ENCODE measurements around the gene GLI1.
"Not testable (repeated sequence)": the region's sequence is repeated elsewhere in the genome, so short reads cannot be mapped to it uniquely, and the experiment has no call there.

GLI1 gene

DNA sequence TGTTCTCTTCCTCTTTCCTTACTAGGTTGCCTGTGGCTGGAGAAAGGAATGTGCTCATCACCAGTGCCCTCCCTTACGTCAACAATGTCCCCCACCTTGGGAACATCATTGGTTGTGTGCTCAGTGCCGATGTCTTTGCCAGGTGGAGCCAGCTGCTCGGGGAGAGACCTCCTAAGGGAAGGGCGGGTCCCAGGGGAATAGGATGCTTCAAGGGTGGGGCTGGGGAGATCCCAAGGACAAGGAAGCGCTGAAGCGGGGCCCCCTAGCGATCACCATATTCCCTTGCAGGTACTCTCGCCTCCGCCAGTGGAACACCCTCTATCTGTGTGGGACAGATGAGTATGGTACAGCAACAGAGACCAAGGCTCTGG lies 38.5 kb downstream of the GLI1 start:
- no peak for DNase-seq (ENCODE audit: low read depth)

DNA sequence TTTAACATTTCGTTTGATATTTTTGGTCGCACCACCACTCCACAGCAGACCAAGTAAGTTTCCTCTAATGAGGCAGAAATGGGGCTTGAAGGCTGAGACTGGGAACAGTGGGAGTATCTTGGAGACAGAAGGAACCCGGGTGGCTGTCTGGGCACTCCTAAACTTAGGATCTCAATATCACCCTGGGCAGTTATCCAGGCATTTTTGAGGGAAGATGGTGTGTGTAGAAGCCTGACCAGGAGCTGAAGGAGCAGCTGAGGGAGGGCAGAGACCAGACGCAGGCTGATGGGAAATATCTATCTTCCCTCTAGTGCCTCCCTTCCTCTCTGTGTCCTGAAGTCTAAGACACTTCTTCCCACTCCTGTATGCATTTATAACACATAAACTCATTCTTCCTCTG lies 39.0 kb downstream of the GLI1 start:
- DNase-seq (ENCODE audit: low read depth), result no peak

DNA sequence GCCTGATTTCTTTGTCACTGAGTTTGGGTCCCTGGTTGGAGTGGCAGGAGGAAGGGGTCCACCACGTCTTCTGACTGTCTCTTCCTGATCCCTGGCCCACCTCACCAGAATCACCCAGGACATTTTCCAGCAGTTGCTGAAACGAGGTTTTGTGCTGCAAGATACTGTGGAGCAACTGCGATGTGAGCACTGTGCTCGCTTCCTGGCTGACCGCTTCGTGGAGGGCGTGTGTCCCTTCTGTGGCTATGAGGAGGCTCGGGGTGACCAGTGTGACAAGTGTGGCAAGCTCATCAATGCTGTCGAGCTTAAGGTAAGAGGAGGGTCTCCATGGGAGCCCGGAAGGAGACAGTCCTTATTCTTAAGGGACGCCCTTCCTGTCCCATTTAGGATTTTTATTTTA lies 40.6 kb downstream of the GLI1 start:
- DNase-seq (ENCODE audit: low read depth), result no peak

DNA sequence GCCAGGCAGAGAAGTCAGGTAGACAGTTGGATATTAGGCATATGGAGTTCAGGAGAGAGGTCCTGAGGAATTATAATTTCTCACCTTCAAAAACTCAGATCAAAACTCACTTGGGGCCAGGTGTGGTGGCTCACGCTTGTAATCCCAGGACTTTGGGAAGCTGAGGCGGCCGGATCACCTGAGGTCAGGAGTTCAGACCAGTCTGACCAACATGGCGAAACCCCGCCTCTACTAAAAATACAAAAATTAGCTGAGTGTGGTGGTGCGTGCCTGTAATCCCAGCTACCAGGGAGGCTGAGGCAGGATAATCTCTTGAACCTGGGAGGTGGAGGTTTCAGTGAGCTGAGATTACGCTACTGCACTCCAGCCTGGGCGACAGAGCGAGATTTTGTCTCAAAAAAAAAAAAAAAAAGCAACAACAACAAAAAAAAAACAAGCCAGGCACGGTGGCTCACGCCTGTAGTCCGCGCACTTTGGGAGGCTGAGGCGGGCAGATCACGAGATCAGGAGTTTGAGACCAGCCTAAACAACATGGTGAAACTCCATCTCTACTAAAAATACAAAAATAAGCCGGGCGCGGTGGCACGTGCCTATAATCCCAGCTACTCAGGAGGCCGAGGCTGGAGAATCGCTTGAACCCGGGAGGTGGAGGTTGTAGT lies 42.9 kb downstream of the GLI1 start:
- not testable (repeated sequence) for DNase-seq (ENCODE audit: low read depth)

DNA sequence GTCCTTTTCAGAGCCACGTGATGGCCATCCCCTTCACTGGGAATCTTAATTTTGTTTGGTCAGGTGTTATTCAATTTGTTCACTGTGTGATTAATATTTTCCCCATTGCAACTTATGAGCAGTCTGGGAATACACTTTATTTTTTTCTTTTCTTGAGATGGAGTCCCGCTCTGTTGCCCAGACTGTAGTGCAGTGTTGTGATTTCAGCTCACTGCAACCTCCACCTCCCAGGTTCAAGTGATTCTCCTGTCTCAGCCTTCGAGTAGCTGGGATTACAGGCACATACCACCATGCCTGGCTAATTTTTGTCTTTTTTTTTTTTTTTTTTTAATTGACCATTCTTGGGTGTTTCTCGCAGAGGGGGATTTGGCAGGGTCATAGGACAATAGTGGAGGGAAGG lies 47.0 kb downstream of the GLI1 start:
- DNase-seq (ENCODE audit: low read depth), result not testable (repeated sequence)

DNA sequence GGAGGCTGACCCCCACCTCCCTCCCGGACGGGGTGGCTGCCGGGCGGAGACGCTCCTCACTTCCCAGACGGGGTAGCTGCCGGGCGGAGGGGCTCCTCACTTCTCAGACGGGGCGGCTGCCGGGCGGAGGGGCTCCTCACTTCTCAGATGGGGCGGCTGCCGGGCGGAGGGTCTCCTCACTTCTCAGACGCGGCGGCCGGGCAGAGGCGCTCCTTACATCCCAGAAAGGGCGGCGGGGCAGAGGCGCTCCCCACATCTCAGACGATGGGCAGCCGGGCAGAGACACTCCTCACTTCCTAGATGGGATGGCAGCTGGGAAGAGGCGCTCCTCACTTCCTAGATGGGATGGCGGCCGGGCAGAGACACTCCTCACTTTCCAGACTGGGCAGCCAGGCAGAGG lies 48.2 kb downstream of the GLI1 start:
- not testable (repeated sequence) for DNase-seq (ENCODE audit: low read depth)

DNA sequence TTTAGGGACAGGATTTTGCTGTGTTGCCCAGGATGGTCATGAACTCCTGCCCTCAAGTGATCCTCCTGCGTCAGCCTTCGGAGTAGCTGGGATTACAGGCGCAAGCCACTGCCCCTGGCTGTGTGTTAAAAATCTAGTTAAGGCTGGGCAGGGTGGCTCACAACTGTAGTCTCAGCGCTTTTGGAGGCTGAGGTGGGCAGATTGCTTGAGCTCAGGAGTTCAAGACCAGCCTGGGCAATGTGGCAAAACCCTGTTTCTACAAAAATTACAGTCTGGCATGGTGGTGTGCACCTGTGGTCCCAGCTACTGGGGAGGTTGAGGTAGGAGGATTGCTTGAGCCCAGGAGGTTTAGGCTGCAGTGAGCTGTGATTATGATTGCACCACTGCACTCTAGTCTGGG lies 51.6 kb downstream of the GLI1 start:
- no peak for DNase-seq (ENCODE audit: low read depth)

DNA sequence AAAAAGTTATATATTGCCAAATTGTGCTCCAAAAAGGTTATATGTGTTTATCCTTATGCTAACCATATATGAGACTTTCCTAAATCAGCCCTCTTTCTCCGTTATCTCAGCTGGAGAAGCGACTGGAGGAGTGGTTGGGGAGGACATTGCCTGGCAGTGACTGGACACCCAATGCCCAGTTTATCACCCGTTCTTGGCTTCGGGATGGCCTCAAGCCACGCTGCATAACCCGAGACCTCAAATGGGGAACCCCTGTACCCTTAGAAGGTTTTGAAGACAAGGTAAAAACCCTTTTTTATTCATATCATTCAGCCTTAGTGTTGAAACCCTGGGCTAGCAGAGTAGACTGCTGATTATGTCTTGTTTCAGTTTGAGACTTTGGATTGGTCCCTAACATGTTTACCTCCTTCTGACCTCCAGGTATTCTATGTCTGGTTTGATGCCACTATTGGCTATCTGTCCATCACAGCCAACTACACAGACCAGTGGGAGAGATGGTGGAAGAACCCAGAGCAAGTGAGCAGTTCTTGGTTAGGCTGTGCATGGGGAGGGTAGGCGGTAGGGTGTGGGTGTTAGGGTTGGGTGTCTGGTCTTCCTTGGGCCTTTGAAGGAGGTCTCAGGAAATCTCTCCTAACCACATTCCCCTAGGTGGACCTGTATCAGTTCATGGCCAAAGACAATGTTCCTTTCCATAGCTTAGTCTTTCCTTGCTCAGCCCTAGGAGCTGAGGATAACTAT lies 52.2 kb downstream of the GLI1 start:
- DNase-seq (ENCODE audit: low read depth), result no peak

DNA sequence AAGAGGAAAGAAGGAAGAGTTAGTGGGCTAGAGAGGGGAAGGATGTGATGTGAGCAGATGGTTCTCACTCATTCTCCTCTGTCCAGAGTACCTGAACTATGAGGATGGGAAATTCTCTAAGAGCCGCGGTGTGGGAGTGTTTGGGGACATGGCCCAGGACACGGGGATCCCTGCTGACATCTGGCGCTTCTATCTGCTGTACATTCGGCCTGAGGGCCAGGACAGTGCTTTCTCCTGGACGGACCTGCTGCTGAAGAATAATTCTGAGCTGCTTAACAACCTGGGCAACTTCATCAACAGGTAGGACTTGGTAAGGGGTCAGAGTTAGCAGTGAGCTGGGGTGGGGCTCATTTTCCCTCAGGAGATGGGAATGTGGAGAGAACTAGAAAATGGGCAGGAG lies 53.1 kb downstream of the GLI1 start:
- DNase-seq (ENCODE audit: low read depth), result no peak

DNA sequence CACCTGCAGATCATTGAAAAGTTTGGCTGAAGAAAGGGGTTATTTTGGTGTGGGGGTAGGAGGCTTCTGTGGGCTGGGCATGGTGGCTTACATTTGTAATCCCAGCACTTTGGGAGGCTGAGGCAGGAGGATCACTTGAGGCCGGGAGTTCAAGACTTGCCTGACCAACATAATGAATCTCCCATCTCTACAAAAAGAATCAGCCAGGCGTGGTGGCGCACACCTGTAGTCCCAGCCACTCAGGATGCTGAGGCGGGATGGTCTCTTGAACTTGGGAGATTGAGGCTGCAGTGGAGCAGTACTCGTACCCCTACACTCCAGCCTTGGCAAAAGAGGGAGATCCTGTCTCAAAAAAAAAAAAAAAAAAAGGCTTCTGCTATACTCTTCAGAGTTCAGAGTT lies 53.7 kb downstream of the GLI1 start:
- no peak for DNase-seq (ENCODE audit: low read depth)

DNA sequence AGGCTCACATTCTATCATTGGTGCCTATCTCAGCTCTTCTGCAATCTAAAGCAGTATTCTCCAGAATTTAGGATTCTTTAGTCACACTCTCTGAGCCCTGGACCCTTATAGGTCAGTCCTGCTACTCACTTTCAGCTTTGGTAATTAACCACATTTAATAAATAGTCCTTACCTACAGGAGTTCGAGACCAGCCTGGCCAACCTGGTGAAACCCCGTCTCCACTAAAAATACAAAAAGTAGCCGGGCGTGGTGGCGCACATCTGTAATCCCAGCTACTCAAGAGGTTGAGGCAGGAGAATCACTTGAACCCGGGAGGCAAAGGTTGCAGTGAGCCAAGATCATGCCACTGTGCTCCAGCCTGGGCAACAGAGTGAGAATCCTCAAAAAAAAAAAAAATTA lies 54.1 kb downstream of the GLI1 start:
- DNase-seq (ENCODE audit: low read depth), result not testable (repeated sequence)

DNA sequence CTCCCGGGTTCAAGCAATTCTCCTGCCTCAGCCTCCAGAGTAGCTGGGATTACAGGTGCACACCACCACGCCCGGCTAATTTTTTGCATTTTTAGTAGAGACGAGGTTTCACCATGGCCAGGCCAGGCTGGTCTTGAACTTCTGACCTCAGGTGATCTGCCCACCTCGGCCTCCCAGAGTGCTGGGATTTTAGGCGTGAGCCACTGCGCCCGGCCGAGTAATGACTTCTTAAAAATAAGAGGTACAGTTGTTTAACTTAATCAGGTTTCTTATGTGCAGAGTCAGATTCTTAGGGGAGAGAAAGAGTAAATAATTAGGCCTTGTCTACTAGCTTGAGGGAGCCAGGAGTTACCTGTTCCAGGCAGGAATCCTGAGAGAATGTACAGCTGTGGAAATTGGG lies 54.7 kb downstream of the GLI1 start:
- DNase-seq (ENCODE audit: low read depth), result not testable (repeated sequence)

DNA sequence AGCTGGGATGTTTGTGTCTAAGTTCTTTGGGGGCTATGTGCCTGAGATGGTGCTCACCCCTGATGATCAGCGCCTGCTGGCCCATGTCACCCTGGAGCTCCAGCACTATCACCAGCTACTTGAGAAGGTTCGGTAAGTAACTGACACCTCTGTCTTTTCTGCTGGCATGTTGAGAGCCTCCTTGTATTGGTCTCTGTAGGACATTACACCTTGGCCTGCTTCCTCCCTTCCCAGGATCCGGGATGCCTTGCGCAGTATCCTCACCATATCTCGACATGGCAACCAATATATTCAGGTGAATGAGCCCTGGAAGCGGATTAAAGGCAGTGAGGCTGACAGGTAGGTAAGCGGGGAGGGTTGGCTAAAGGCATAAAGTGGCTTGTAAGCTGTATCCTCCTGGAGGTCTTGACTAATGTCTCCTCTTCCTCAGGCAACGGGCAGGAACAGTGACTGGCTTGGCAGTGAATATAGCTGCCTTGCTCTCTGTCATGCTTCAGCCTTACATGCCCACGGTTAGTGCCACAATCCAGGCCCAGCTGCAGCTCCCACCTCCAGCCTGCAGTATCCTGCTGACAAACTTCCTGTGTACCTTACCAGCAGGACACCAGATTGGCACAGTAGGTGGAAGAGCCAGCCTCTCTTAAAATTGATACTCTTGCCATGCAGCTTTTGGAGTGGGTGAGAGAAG lies 55.3 kb downstream of the GLI1 start:
- no peak for DNase-seq (ENCODE audit: low read depth)

DNA sequence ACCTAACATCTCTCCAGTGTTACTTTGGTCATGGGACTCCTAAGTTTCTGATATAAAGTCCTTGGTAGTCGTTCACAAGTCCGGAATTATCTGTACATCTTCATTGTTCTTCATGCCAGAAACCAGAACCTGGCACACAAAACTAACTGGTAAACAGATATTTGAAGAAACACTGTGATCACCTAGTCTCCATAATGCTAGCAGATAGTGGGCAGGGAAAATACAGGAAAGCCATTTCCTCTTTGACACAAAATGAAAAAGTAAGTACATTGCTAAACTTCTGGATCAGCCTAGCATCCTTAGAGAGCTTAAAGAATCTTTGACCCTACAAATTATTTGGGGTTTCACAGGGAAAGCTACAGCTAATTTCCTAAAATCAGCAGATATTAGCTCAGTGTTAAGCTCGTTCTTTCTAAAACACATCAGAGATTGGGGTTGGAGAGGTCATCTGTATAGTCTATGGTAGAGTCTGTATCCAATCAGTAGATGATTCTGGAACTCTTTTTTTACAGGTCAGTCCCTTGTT lies 55.9 kb downstream of the GLI1 start:
- DNase-seq (ENCODE audit: low read depth), result no peak

DNA sequence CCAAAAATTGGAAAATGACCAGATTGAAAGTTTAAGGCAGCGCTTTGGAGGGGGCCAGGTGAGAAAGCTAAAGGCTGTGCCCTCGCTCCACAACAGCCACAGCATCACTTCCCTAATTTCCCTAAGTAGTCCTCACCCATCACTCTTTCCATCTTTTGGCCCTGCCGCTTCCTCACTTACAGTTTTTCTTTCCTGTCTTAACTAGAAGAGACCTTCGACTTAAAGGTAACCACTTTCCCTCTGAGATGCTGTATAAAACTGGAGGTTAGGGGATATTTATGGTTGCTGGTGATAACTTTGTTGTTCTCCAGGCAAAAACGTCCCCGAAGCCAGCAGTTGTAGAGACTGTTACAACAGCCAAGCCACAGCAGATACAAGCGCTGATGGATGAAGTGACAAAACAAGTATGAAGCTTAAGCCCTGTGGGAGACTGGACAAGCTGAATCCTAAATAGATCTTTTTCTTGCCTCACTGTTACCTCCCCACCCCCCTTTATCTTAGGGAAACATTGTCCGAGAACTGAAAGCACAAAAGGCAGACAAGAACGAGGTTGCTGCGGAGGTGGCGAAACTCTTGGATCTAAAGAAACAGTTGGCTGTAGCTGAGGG lies 56.5 kb downstream of the GLI1 start:
- no peak for DNase-seq (ENCODE audit: low read depth)

DNA sequence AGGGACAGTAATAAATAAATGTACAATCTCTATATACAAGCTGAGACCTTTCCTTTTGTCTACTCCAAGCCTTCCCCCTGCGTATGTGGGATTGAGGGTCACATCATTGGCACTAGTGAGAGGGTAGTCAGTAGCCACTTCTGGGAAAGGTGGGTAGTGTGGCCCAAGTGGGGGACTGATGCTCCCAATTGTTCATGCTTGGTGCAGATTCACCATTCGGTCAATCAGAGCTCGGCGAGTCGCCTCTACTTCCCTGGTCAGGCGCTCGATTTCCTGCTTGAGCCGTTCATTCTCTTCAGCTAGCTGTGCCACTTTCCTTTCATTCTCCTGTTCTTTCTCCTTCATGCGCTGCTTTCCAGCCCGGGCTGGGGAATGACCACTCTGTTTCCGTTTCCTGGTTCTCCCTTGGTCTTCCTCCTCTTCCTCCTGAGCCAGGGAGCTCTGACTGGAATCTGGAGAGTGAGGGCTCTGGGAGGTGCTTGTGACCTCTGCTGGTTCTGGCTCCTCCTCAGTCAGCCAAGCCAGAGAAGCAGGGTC lies 57.1 kb downstream of the GLI1 start:
- DNase-seq (ENCODE audit: low read depth), result no peak

DNA sequence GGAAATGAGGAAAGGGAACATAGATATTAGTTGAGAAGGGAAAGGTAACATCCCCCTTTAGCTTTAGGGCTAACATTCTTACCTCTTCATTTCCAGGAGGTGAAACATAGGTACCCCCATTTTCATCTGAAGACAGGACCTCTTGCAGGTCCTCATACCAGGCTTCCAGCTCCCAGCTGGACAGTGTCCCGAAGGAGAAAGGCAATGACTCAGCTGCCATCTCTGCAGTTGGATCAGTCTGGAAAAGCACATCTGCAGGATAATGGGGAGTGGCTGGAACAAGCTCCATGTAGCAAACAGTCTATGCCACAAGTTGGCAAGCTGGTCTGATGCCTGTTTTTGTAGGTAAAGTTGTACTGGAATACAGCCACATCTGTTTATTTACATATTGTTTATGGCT lies 57.6 kb downstream of the GLI1 start:
- DNase-seq (ENCODE audit: low read depth), result no peak

DNA sequence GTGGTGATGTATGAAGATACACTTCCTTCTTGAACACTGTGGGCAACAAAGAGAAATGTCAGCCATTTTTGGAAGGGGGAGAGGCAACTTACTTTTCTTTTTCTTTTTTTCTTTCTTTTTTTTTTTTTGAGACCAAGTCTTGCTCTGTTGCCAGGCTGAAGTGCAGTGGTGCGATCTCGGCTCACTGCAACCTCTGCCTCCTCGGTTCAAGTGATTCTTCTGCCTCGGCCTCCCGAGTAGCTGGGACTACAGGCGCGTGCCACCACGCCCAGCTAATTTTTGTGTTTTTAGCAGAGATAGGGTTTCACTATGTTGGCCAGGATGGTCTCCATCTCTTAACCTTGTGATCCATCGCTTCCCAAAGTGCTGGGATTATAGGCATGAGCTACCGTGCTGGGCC lies 58.1 kb downstream of the GLI1 start:
- not testable (repeated sequence) for DNase-seq (ENCODE audit: low read depth)

DNA sequence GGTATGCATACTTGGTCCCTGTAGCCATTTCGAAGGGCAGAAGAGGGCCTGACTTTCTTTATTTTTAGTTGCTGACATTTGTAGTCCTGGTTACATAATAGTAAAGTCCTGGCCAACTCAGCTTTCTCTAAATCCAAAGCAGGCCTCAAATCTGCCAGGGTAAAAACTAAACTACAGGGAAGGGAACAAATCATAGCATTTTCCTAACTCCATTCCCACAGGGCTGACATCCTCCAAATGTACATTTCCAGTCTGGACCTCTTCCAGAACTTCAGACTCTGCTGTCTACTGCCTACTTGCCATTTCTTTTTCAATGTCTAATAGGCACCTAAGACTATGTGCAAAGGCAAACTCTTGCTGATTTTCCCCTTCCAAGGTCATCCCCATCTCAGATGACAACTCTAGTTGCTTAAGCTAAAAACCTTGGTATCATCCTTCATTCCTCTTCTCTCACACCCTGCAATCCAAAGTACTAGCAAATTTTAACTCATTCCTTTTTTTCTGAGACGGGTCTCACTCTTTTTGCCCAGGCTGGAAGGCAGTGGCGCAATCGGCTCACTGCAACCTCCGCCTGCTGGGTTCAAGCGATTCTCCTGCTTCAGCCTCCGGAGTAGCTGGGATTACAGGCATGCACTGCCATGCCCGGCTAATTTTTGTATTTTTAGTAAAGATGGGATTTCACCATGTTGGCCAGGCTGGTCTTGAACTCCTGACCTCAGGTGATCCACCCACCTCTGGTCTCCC lies 58.8 kb downstream of the GLI1 start:
- DNase-seq (ENCODE audit: low read depth), result no peak

DNA sequence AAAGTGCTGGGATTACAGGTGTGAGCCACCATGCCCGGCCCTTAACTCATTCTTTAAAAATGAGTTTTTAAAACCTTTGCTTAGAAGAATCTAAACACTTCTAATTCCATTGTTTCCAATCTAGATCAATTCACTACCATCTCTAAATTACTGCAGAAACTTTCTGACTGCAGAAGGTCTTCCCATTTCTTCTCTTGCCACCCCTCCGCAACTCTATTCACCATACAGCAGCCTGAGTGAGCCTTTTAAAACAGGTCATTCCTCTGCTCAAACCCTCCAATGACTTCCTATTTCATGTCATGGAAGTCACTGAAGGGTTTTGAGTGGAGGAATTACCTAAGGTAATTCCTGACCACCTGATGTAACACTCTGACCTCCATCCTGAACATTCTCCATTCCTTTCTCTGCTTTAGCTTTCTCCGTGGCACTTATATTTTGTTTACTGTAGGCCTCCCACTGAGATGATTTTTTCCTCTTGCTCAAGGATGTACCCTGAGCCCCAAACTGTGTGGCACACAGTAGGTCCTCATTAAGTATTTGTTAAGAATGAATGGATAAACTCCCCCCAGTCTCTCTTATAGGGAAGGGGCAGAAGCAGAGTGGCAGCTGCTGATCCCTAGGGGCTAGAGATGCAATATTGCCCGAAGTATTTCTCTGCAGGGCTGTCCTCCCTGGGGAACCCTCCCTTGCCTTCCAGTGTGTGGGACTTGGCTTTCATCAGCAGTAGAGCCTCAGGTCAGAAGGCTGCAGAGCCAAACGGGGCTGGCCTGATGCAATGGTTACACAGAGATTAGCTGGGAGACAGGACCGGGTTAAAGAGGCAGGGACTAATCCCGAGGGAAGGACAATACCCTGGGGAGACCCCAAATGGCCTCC lies 59.6 kb downstream of the GLI1 start:
- no peak for DNase-seq (ENCODE audit: low read depth)

DNA sequence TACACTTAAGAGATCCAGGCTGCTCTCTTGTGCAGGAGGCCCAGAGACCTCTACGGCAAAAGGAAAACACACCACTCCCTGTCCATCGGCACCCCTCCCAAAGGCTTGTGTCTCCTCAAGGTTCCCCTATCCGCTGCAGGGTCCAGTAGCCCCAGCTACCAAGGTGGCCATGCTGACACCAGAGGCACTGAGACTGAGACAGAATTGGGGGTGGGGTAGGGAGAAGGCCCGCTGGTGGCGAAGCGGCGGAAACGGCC lies 60.1 kb downstream of the GLI1 start:
- DNase-seq (ENCODE audit: low read depth), result no peak

All from stimulated activated CD4-positive, alpha-beta T cell treated with anti-CD3 and anti-CD28 coated beads, Interleukin-2, amount 100 ng/mL, for 4 hours (primary cell).